Measurements from ENCODE around the gene DNAJB7.
A peak's percentile ranks its signal among the peaks of the same experiment; 100 is the strongest.
"Not testable (repeated sequence)": the region's sequence is repeated elsewhere in the genome, so short reads cannot be mapped to it uniquely, and the experiment has no call there.

The DNAJB7 gene

DNA sequence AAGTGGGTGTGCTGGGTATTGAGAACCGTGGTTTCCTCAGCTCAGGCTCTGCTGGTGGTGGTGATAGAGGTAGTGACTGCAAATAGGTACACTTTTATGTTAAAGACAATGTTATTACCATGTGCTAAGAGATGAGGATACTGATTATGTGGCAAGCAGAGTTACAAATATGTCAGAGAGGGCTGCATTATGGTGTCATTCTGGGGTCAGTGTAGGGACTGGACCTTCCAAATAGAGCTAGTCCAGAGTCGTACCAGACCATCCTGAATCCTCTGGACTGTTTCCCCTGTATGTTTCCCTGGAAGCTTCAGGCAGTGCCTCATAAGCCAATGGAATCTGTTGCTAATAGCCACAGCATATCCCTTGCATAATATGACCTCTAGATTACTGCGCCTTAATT lies at the start of gene DNAJB7:
Gene DNAJB7 (minus strand): TSS at position 101 of the 400 bp plus-strand sequence. CDS start 119 bp downstream, outside the sequence.
- no peak for DNase-seq

DNA sequence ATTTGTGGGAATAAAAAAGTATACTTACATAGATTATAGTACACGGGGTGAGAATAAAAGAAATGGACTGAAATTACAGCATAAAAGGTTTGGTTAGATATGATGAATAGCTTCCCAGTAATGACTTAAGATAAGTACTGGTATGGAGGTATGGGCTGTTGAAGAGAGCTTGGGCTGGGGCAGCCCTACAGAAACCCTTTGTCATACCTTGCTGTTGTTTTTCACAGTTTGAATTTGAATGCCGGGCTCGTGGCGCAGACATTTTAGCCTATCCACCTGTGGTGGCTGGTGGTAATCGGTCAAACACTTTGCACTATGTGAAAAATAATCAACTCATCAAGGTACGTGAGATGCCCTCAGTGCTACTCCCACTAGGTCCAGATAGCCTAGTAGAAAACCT lies 47.0 kb upstream of the DNAJB7 start:
- DNase-seq, result no peak

DNA sequence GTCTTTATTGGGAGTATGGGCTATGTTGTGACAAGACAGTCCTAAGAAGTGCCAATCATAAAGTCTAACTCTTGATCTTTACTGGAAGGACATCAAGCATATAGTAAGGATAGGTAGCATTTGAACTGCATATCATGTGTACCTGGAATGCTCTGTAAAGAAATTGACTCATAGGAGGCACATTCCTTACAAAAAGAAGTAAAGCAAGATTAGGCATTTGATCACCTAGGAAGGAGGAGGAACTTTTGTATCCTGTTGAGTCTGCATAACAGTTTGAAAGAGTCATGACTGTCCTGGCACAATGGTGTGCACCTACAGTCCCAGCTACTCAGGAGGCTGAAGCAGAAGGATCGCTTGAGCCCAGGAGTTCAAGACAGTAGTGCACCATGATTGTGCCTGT lies 42.2 kb upstream of the DNAJB7 start:
- no peak for DNase-seq

GRCh38 chr22:40898850-40899357 lies 37.0 kb upstream of the DNAJB7 start:
- DNase-seq, result no peak

- DNase-seq, result no peak
Observed at GRCh38 chr22:40894417-40894816, 32.5 kb upstream of the DNAJB7 start.

- no peak for DNase-seq
Observed at GRCh38 chr22:40890881-40891280, 29.0 kb upstream of the DNAJB7 start.

DNA sequence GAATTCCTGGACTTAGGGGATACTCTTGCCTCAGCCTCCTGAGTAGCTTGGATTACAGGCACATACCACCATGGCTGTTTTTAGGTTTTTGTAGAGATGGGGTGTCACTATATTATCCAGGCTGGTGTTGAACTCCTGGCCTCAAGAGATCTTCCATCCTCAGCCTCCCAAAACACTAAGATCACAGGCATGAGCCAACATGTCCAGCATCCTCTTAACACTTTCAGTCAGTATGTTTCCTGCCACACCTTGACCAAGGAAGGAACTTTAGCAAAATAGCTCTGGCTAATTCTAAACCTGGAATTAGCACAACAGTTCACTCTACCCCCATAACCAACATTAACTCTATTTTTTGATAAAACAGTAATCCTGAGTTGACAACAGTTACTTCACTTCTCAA lies 27.2 kb upstream of the DNAJB7 start:
- DNase-seq, result no peak

GRCh38 chr22:40878922-40879321 lies 17.0 kb upstream of the DNAJB7 start:
- no peak for DNase-seq

- no peak for DNase-seq
Observed at GRCh38 chr22:40877488-40877887, 15.6 kb upstream of the DNAJB7 start.

DNA sequence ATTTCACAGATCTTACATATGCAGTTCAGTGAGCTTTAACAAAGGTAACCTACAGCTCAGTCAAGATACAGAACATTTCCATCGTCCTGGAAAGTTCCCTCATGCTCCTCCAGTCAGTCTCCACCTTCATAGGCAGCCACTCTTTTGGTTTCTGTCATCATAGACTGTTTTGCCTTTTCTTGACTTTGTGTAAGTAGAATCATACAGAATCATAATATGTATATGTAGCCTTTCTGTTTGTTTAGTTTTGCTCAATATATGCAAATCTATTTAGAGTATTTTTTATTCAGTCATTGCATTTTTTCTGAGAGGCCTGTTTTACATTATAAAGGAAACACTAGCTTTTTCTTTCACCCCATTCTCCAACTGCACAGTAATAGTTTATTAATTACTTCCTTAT lies 15.0 kb upstream of the DNAJB7 start:
- no peak for DNase-seq

GRCh38 chr22:40875111-40875510 lies 13.2 kb upstream of the DNAJB7 start:
- no peak for DNase-seq

- DNase-seq, result no peak
Observed at GRCh38 chr22:40874016-40874415, 12.1 kb upstream of the DNAJB7 start.

GRCh38 chr22:40868379-40868778 lies 6.5 kb upstream of the DNAJB7 start:
- not testable (repeated sequence) for DNase-seq

GRCh38 chr22:40867109-40867508 lies 5.2 kb upstream of the DNAJB7 start:
- DNase-seq, result no peak

DNA sequence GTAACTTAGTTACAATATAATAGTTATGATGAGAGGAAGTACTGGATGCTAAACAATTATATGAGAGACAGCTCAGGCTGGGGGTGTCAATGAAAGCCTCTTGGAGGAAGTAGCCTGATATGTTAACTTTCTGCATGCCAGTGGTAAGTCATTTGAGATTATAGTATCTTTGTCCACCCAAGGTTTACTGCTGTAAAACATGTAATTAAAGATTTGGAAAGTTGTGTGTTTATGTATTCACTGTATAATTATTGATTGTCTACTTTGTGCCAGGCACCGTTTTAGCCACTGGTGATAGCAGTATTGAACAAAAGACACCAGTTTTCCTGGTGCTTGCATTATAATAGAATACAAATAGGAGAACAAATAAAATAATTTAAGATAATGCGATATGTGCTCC lies 624 bp upstream of the DNAJB7 start:
- no peak for DNase-seq

DNA sequence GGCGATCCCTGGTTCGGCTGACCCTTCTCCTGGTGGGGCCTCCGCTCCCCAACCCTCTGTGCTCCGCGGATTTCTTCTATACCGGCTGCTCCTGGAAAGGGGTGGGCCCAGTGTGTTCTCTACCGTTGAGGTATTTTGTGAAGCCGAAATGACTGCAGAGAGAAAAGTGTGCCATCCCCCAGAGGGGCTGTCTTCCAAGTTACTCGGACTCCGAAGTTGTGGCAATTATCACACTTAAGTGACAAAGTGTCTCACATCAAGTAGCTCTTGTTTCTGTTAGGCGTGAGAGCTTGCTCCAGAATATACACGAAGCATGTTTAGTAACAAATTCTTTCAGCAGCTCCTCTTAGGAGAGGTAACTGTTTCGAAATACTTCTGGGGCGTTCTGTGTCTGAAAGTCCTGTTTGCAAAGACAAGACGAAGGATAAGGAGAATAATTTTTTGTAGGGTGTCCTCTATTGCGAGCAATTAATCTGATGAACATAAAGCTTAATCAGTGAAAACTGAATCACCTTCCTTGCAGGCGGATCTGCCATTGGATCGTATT lies 4.5 kb downstream of the DNAJB7 start:
- DNase-seq, result no peak

- DNase-seq, result peak; percentile 98
Observed at GRCh38 chr22:40856513-40857308, 5.2 kb downstream of the DNAJB7 start, which contains the start of the genes ST13 and XPNPEP3. TSS of gene ST13 (minus strand) at chr22:40856639. CDS start at chr22:40856540, 99 bp downstream. TSS of gene XPNPEP3 (plus strand) at chr22:40857148. CDS start at chr22:40857182, 34 bp downstream.

DNA sequence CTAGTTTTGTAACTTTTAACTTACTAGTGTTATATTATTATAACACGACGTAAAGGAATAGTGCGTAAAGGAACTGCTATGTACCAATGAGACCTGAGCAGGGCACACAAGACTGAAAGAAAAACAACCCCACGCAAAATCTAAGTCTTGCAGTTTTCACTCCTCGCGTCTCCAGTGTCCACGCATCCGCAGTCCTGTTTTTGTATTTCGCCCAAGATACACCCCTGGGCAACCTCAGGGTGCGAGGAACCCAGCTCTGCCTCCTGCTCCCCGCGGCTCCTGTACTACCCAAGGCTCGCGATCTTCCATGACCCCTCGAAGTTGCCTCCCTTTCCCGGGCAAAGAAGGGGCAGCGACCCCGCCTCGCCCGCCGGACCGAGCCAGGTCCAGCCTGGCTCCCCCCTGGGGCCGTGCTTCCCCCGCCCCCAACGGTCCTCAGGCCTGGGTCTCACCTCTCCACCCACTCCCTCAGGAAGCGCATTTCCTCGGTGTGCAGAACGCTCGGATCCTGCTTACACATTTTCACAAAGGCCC lies 5.9 kb downstream of the DNAJB7 start:
- DNase-seq, result peak; percentile 68

DNA sequence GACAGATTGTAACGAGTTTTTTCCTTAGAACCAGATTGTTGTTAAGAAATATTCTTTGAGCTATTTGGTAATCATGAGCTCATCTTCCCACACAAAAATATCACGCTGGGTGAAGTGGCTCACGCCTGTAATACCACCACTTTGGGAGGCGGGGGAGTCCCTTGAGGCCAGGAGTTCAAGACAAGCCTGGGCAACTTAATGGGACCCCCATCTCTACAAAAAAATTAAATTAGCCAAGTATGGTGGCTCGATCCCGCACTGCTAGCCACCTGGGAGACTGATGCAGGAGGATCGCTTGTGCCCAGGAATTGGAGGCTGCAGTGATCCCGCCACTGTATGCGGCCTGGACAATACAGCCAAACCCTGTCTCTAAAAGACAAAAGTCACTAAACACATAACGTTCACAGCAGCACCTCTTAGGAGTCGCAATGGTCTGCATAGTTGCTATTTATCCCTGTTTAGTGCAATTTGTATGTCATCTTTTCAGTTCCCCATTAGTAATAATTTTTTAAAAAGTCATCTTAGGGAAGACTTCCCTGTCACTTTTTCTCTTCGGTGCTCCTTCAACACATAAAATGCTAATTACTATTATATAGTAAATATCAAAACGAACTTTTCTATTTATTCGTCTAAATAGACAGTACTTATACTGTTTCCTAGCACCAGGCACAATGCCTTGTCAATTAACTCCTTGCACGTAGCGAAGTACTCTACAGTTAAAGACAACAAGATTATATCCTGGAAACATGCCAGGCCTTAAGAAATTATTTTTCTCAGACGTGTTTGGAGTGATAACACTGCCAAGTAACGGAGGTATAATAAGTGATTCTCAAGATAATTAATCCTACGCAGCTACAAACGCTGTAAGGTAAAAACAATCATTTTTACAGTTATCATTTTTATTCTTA lies 6.6 kb downstream of the DNAJB7 start:
- no peak for DNase-seq

DNA sequence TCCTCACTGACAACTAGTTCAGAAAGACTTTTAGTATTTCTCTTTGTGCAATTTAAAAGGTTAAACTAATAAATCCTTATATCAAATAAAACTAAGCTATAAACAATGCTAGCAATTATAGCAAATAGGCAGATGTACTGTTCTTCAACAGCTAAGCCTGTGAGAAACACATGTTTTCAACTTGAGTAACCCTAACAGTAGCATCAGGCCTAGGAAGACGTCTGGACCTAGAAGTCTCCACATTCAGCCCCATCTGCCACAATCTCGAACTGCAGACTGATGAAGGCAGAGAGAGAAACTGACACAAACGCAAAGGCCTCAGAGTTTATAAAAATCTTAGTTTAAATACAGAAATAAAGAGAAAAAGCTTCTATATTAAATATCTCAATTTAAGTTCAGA lies 8.0 kb downstream of the DNAJB7 start:
- no peak for DNase-seq

GRCh38 chr22:40853333-40853732 lies 8.6 kb downstream of the DNAJB7 start:
- no peak for DNase-seq

- DNase-seq, result not testable (repeated sequence)
Observed at GRCh38 chr22:40845816-40846215, 16.1 kb downstream of the DNAJB7 start.

- no peak for DNase-seq
Observed at GRCh38 chr22:40844951-40845350, 17.0 kb downstream of the DNAJB7 start.
